Measurements from ENCODE around the gene ATF7IP.

The ATF7IP gene

GRCh38 chr12:14505626-14506596 is 140.4 kb downstream of the ATF7IP start:
- peaks cover 24% of the 10 kb centered on the region for H3K36me3 ChIP-seq (ENCODE audit: control insufficient read depth, insufficient read depth, low read length)
- H3K9me3 ChIP-seq (ENCODE audit: control insufficient read depth, insufficient read depth, low read length): no peaks in the 10 kb centered on the region
- no peak overlapping the region for H3K9ac ChIP-seq (ENCODE audit: low read depth, low read length)
- no peak overlapping the region for H3K27ac ChIP-seq (ENCODE audit: low read depth, low read length)
- no peaks in the 10 kb centered on the region for H3K27me3 ChIP-seq (ENCODE audit: control insufficient read depth, insufficient read depth, low read length)
- H3K4me1 ChIP-seq (ENCODE audit: control insufficient read depth, insufficient read depth, low read length): peaks cover 11% of the 10 kb centered on the region
- no peak overlapping the region for H3K4me3 ChIP-seq (ENCODE audit: low read depth, low read length)

GRCh38 chr12:14510574-14510973 is 145.1 kb downstream of the ATF7IP start:
- H3K27me3 ChIP-seq (ENCODE audit: control insufficient read depth, insufficient read depth, low read length): no peaks in the 10 kb centered on the region
- H3K36me3 ChIP-seq (ENCODE audit: control insufficient read depth, insufficient read depth, low read length): peaks cover 4% of the 10 kb centered on the region; the same call in 1 of the 2 replicates
- no peak overlapping the region for H3K27ac ChIP-seq (ENCODE audit: low read depth, low read length)
- no peaks in the 10 kb centered on the region for H3K9me3 ChIP-seq (ENCODE audit: control insufficient read depth, insufficient read depth, low read length)
- H3K4me3 ChIP-seq (ENCODE audit: low read depth, low read length): no peak overlapping the region
- H3K4me1 ChIP-seq (ENCODE audit: control insufficient read depth, insufficient read depth, low read length): peaks cover 3% of the 10 kb centered on the region; the same call in 1 of the 2 replicates
- no peak overlapping the region for H3K9ac ChIP-seq (ENCODE audit: low read depth, low read length)

- Histone ChIP-seq H3K4me3 (ENCODE audit: low read depth, low read length) (no peak overlapping the region), H3K9me3 (ENCODE audit: control insufficient read depth, insufficient read depth, low read length) (no peaks in the 10 kb centered on the region), H3K4me1 (ENCODE audit: control insufficient read depth, insufficient read depth, low read length) (peaks cover 3% of the 10 kb centered on the region; the same call in 1 of the 2 replicates), H3K27ac (ENCODE audit: low read depth, low read length) (no peak overlapping the region), H3K27me3 (ENCODE audit: control insufficient read depth, insufficient read depth, low read length) (no peaks in the 10 kb centered on the region), H3K36me3 (ENCODE audit: control insufficient read depth, insufficient read depth, low read length) (no peaks in the 10 kb centered on the region), H3K9ac (ENCODE audit: low read depth, low read length) (no peak overlapping the region)
Observed at GRCh38 chr12:14514154-14514842, 148.8 kb downstream of the ATF7IP start.

GRCh38 chr12:14514946-14515345 is 149.5 kb downstream of the ATF7IP start:
- no peak overlapping the region for H3K9ac ChIP-seq (ENCODE audit: low read depth, low read length)
- no peaks in the 10 kb centered on the region for H3K36me3 ChIP-seq (ENCODE audit: control insufficient read depth, insufficient read depth, low read length)
- no peaks in the 10 kb centered on the region for H3K27me3 ChIP-seq (ENCODE audit: control insufficient read depth, insufficient read depth, low read length)
- H3K9me3 ChIP-seq (ENCODE audit: control insufficient read depth, insufficient read depth, low read length): no peaks in the 10 kb centered on the region
- no peak overlapping the region for H3K27ac ChIP-seq (ENCODE audit: low read depth, low read length)
- no peak overlapping the region for H3K4me3 ChIP-seq (ENCODE audit: low read depth, low read length)
- H3K4me1 ChIP-seq (ENCODE audit: control insufficient read depth, insufficient read depth, low read length): peaks cover 3% of the 10 kb centered on the region; the same call in 1 of the 2 replicates

- Histone ChIP-seq H3K9ac (ENCODE audit: low read depth, low read length) (no peak overlapping the region), H3K27me3 (ENCODE audit: control insufficient read depth, insufficient read depth, low read length) (no peaks in the 10 kb centered on the region), H3K4me1 (ENCODE audit: control insufficient read depth, insufficient read depth, low read length) (no peaks in the 10 kb centered on the region), H3K4me3 (ENCODE audit: low read depth, low read length) (no peak overlapping the region), H3K36me3 (ENCODE audit: control insufficient read depth, insufficient read depth, low read length) (no peaks in the 10 kb centered on the region), H3K27ac (ENCODE audit: low read depth, low read length) (no peak overlapping the region), H3K9me3 (ENCODE audit: control insufficient read depth, insufficient read depth, low read length) (no peaks in the 10 kb centered on the region)
Observed at GRCh38 chr12:14521822-14522221, 156.3 kb downstream of the ATF7IP start.

- H3K27ac ChIP-seq (ENCODE audit: low read depth, low read length): no peak overlapping the region
- H3K27me3 ChIP-seq (ENCODE audit: control insufficient read depth, insufficient read depth, low read length): no peaks in the 10 kb centered on the region
Observed at GRCh38 chr12:14525964-14526363, 160.5 kb downstream of the ATF7IP start.

GRCh38 chr12:14532152-14532551 is 166.7 kb downstream of the ATF7IP start:
- peaks cover 5% of the 10 kb centered on the region; the same call in 1 of the 2 replicates for H3K36me3 ChIP-seq (ENCODE audit: control insufficient read depth, insufficient read depth, low read length)
- no peaks in the 10 kb centered on the region for H3K27me3 ChIP-seq (ENCODE audit: control insufficient read depth, insufficient read depth, low read length)
- H3K9ac ChIP-seq (ENCODE audit: low read depth, low read length): no peak overlapping the region
- H3K4me3 ChIP-seq (ENCODE audit: low read depth, low read length): no peak overlapping the region
- no peak overlapping the region for H3K27ac ChIP-seq (ENCODE audit: low read depth, low read length)
- no peaks in the 10 kb centered on the region for H3K4me1 ChIP-seq (ENCODE audit: control insufficient read depth, insufficient read depth, low read length)
- H3K9me3 ChIP-seq (ENCODE audit: control insufficient read depth, insufficient read depth, low read length): no peaks in the 10 kb centered on the region

More at GRCh38 chr12:14525964-14526363, 160.5 kb downstream of the ATF7IP start:
- no peak overlapping the region for H3K9ac ChIP-seq (ENCODE audit: low read depth, low read length)
- H3K36me3 ChIP-seq (ENCODE audit: control insufficient read depth, insufficient read depth, low read length): no peaks in the 10 kb centered on the region
- no peak overlapping the region for H3K4me3 ChIP-seq (ENCODE audit: low read depth, low read length)
- no peaks in the 10 kb centered on the region for H3K9me3 ChIP-seq (ENCODE audit: control insufficient read depth, insufficient read depth, low read length)
- H3K4me1 ChIP-seq (ENCODE audit: control insufficient read depth, insufficient read depth, low read length): no peaks in the 10 kb centered on the region

- Histone ChIP-seq H3K36me3 (ENCODE audit: control insufficient read depth, insufficient read depth, low read length) (peaks cover 5% of the 10 kb centered on the region; the same call in 1 of the 2 replicates), H3K9ac (ENCODE audit: low read depth, low read length) (no peak overlapping the region), H3K27ac (ENCODE audit: low read depth, low read length) (no peak overlapping the region), H3K27me3 (ENCODE audit: control insufficient read depth, insufficient read depth, low read length) (no peaks in the 10 kb centered on the region), H3K9me3 (ENCODE audit: control insufficient read depth, insufficient read depth, low read length) (no peaks in the 10 kb centered on the region), H3K4me3 (ENCODE audit: low read depth, low read length) (no peak overlapping the region), H3K4me1 (ENCODE audit: control insufficient read depth, insufficient read depth, low read length) (no peaks in the 10 kb centered on the region)
Observed at GRCh38 chr12:14537088-14537487, 171.6 kb downstream of the ATF7IP start.

- no peak overlapping the region for H3K4me3 ChIP-seq (ENCODE audit: low read depth, low read length)
- no peak overlapping the region for H3K27ac ChIP-seq (ENCODE audit: low read depth, low read length)
- no peaks in the 10 kb centered on the region for H3K36me3 ChIP-seq (ENCODE audit: control insufficient read depth, insufficient read depth, low read length)
- no peaks in the 10 kb centered on the region for H3K9me3 ChIP-seq (ENCODE audit: control insufficient read depth, insufficient read depth, low read length)
- no peak overlapping the region for H3K9ac ChIP-seq (ENCODE audit: low read depth, low read length)
- H3K4me1 ChIP-seq (ENCODE audit: control insufficient read depth, insufficient read depth, low read length): no peaks in the 10 kb centered on the region
- H3K27me3 ChIP-seq (ENCODE audit: control insufficient read depth, insufficient read depth, low read length): no peaks in the 10 kb centered on the region
Observed at GRCh38 chr12:14540801-14541462, 175.4 kb downstream of the ATF7IP start.

- Histone ChIP-seq H3K27me3 (ENCODE audit: control insufficient read depth, insufficient read depth, low read length) (no peaks in the 10 kb centered on the region), H3K4me3 (ENCODE audit: low read depth, low read length) (no peak overlapping the region), H3K4me1 (ENCODE audit: control insufficient read depth, insufficient read depth, low read length) (no peaks in the 10 kb centered on the region), H3K36me3 (ENCODE audit: control insufficient read depth, insufficient read depth, low read length) (no peaks in the 10 kb centered on the region), H3K9ac (ENCODE audit: low read depth, low read length) (no peak overlapping the region), H3K9me3 (ENCODE audit: control insufficient read depth, insufficient read depth, low read length) (no peaks in the 10 kb centered on the region), H3K27ac (ENCODE audit: low read depth, low read length) (no peak overlapping the region)
Observed at GRCh38 chr12:14545144-14546124, 180.0 kb downstream of the ATF7IP start.
